Stimulated activated CD8-positive, alpha-beta memory T cell treated with anti-CD3 and anti-CD28 coated beads, Interleukin-12 subunit alpha, Interleukin-12 subunit beta, amount 100 ng/mL, for 4 hours (primary cell): ENCODE results near the gene APOH.
"Not testable (repeated sequence)": the region's sequence is repeated elsewhere in the genome, so short reads cannot be mapped to it uniquely, and the experiment has no call there.

Source experiments
- DNase-seq: peaks from one replicate; pipeline ENCODE4 v3.0.0-alpha.2; 2020; ENCODE audit warnings: low read depth

Gene APOH, protein sequence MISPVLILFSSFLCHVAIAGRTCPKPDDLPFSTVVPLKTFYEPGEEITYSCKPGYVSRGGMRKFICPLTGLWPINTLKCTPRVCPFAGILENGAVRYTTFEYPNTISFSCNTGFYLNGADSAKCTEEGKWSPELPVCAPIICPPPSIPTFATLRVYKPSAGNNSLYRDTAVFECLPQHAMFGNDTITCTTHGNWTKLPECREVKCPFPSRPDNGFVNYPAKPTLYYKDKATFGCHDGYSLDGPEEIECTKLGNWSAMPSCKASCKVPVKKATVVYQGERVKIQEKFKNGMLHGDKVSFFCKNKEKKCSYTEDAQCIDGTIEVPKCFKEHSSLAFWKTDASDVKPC

GRCh38 chr17:66228887-66229782 is at the start of gene APOH:
APOH (minus strand) TSS chr17:66229415; CDS start chr17:66229379, 36 bp downstream.
- DNase-seq, result no peak

DNA sequence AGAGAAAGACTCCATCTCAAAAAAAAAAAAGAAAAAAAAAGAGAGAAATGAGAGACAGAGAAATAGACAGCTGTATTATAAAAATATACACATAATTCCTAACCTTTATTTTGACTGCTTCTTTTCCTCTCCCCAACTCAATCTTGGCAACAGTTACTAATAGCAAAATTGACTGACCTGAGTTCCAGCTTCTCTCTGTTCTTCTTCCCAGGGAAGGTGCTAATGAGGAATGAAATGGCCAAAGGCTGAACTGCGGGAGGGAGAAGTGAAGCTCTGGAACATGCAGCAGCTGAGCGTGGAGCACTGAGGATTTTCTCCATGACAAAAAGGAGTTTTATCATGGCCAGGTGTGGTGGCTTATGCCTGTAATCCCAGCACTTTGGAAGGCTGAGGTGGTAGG is 48.0 kb upstream of the APOH start:
- DNase-seq, result no peak

DNA sequence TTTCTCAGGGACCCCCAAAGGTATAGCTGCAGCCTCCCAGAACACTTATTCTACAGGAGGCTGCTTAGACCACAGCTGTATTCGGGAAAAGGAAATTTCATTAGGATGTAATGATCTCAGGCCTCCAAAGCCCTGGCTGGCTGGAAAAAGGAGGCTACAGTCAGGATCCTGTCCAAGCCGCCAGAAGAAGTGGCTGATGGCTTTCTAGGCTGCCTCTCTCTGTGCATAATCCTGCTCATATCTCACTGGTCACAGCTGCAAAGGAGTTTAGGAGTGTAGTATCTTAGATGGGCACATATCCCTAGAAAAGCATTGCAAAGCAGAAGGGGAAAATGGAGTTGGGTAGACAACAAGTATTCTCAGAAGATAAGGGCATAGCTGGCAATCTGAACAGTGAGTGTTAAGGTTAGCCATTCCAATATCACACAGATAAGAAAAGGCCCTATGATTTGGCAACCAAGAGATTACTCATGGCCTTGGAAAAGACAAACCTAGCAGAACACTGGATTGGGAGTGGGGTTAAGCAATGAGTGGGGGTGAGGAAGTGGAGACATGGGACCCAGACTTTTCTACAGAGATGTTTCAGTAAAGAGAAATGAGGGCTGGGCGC is 47.2 kb upstream of the APOH start:
- DNase-seq, result no peak

DNA sequence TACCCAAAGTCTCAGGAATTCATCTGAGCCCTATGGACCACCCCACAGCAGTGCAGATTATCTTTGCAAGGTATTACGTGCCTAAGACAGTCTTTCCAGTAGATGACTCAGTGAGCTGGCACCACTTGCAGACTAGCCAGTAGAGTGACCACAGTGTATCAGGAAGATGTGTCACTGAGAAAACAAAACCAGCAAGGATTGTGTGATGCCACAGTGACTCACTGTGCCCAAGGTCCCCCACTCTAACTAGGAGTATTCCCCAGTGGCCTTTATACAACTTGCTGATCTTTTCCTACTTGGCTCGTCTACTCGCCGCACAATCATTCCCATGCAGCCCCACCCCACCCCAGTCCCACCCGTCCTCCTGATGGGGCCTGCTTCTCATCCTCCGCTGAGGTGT is 46.4 kb upstream of the APOH start:
- no peak for DNase-seq

DNA sequence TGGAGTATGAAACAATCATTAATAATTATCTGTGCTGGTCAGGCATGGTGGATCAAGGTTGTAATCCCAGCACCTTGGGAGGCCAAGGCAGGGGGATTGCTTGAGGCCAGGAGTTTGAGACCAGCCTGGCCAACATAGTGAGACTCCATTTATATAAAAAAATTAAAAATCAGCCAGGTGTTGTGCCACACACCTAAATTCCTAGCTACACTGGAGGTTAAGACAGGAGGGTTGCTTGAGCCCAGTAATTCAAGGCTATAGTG is 44.3 kb upstream of the APOH start:
- DNase-seq, result no peak

- DNase-seq, result no peak
Observed at GRCh38 chr17:66272811-66273585, 43.8 kb upstream of the APOH start.

DNA sequence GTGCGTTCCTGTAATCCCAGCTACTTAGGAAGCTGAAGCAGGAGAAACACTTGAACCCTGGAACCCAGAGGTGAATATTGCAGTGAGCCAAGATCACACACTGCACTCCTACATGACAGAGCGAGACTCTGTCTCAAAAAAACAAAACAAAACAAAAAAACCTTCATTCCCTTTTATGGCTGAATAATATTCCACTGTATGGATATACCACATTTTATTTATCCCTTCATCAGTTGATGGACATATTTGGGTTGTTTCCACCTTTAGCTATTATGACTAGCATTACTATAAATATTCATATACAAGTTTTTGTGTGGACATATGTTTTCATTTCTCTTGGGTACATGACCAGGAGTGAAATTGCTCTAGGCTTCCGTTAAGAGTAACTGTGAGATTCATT is 42.3 kb upstream of the APOH start:
- DNase-seq, result no peak

DNA sequence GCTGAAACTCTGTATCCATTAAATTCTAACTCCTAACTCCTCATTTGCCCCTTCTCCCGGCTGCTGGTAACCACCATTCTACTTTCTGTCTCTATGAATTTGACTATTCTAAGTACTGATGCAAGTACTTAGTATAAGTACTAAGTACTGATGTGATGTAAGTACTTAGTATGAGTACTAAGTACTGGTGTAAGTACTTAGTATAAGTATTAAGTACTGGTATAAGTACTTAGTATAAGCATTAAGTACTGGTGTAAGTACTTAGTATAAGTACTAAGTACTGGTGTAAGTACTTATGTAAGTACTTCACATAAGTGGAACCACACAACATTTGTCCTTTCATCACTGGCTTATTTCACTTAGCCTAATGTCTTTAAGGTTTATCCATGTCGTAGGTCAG is 40.9 kb upstream of the APOH start:
- DNase-seq, result no peak

DNA sequence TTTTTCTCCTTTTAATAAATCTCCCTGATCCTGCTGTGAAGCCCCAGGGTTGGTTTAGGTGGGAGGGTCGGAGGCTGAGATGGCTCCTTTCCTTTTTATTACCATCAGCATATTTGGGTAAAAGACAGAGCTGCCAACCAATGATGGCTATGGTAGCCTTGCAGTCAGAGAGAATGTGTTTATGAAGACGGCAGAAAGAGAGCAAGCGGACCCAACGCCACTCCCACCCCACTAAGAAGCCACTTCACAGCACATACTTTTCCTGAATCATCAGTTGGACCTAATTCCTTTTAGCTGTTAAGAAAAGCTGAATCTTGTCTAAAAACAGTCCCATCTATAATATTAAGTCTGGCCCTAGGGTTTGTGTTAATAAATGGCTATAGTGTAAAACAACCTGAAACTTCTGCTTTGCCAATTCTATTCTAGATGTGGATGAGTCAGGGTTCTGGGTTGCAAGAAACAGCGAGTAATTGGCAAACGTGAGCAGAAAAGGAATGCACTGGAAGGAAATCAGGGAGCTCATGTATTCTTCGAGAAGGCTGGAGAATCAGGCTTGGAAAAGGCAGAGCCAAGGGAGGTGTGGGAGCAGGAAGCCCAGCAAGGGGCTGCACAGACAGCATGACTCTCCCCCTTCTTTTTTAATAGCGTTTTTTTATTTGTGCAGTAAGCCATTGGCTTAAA is 39.2 kb upstream of the APOH start:
- DNase-seq, result no peak

GRCh38 chr17:66264696-66265095 is 35.5 kb upstream of the APOH start:
- no peak for DNase-seq

- DNase-seq, result no peak
Observed at GRCh38 chr17:66262767-66263166, 33.6 kb upstream of the APOH start.

DNA sequence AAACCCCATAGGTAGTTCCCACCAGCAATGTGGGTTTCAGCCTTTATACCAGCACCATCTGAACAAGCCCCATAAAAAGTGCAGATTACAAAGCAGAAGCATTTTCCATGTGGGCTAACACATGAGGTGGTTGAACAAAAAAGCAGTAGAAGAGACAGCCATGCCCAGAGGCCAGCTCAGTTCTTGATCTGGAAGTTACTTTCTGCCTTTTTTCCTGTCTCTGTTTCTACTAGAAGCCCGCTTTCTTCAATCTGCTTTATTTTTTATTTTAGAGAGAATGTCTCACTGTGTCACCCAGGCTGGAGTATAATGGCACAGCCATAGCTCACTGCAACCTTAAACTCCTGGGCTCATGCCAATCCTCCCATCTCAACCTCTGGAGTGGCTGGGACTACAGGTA is 31.5 kb upstream of the APOH start:
- DNase-seq, result no peak

GRCh38 chr17:66260275-66260674 is 31.1 kb upstream of the APOH start:
- DNase-seq, result no peak

DNA sequence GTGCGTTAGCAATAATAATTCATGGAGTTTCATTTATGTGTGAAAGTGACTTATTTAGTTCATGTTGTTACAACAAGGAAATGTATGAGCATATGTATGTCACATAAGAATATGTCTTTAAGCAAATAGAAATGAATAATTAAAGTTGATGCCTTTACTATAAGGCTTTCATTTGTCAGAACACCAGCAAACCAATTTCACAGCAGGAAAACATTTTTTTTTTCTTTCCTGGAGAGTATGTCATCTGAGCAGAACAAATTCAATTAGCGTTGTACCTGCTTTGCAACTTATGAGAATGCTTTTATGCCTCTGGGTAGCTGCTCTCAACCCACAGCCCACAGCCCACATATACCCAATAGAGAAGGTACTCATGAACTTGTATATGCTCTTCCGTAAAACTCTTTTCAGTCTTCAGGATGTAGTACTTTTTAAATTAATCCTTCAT is 26.3 kb upstream of the APOH start:
- no peak for DNase-seq

- DNase-seq, result no peak
Observed at GRCh38 chr17:66255112-66255511, 25.9 kb upstream of the APOH start.

- DNase-seq, result not testable (repeated sequence)
Observed at GRCh38 chr17:66253458-66253857, 24.2 kb upstream of the APOH start.

GRCh38 chr17:66250686-66251085 is 21.5 kb upstream of the APOH start:
- DNase-seq, result no peak

DNA sequence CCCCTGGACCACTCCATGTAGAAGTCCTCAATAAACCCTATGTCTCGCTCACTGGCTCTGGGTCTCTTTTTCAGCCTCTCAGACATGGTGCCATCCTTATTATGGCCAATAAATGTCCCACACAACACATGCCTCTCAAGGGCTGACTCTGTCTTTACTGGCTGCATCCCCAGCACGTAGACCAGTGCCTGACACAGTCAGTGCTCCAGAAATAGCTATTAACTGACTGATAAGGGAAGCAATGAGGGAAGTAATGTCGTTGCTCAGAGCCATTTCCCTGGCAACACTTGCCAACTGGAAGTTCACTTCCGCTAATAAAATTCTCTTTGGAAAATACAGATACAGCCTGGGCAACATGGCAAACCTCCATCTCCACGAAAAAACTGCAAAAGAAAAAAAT is 19.1 kb upstream of the APOH start:
- no peak for DNase-seq

- DNase-seq, result no peak
Observed at GRCh38 chr17:66241839-66242238, 12.6 kb upstream of the APOH start.

DNA sequence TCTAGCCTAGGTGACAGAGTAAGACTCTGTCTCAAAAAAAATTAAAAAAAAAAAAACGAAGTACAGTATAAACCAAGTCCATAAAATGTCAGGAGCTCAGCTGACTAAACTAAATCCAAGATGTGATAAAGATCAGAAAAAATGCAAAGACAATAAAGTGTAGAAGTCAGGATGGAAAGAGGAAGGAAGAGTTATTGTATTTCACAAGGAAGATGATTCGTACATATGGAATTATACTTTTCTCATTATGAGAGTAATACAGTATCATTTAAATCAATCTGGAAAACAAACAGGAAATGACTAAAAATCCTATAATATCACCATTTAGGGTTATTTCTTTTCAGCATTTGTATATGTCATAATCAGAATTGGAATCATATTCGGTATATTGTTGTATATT is 11.4 kb upstream of the APOH start:
- no peak for DNase-seq

- DNase-seq, result no peak
Observed at GRCh38 chr17:66240013-66240412, 10.8 kb upstream of the APOH start.
